ENCODE results near the gene SYT2.

DNA sequence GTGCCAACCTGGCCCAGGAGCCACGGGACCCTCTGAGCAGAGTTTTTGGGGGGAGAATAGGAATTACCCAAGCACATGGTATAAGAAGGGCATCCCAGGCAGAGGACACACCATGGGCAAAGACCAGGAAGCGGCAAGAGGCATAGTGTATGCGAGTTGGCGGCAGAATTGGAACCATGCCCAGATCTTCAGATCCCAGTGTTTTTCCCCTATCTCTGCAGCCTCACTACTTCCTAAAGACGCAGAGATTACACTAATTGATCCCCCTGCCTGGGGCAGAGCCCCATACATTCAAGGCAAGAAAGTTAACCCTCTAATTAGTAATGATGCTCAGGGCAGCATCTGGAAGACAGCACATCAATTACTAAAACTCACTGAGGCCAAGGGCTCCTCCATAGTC lies 48.2 kb downstream of the SYT2 start:
- TF ChIP-seq, protein P1, sequence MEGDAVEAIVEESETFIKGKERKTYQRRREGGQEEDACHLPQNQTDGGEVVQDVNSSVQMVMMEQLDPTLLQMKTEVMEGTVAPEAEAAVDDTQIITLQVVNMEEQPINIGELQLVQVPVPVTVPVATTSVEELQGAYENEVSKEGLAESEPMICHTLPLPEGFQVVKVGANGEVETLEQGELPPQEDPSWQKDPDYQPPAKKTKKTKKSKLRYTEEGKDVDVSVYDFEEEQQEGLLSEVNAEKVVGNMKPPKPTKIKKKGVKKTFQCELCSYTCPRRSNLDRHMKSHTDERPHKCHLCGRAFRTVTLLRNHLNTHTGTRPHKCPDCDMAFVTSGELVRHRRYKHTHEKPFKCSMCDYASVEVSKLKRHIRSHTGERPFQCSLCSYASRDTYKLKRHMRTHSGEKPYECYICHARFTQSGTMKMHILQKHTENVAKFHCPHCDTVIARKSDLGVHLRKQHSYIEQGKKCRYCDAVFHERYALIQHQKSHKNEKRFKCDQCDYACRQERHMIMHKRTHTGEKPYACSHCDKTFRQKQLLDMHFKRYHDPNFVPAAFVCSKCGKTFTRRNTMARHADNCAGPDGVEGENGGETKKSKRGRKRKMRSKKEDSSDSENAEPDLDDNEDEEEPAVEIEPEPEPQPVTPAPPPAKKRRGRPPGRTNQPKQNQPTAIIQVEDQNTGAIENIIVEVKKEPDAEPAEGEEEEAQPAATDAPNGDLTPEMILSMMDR (IDR thresholded peaks at IDR 0.05 in 2 of 3, conservative IDR thresholded peaks at IDR 0.05 in 1 of 3; ENCODE audit: borderline replicate concordance in 1 of 3, insufficient read depth in 1 of 3, low read depth in 2 of 3, low read length in 2 of 3) = no peak
- TF ChIP-seq ZNF274 (IDR thresholded peaks at IDR 0.05; ENCODE audit: low read depth, low read length) = no peak
- TF ChIP-seq EZH2 (IDR thresholded peaks at IDR 0.05) = no peak
- TF ChIP-seq ATF3 (IDR thresholded peaks at IDR 0.05) = no peak
- no peak for TF ChIP-seq CBX3 (IDR thresholded peaks at IDR 0.05; ENCODE audit: low read depth)
- no peak for TF ChIP-seq JUND (IDR thresholded peaks at IDR 0.05)
- no peak for TF ChIP-seq MAX (IDR thresholded peaks at IDR 0.05)
- no peak for TF ChIP-seq SIN3A (IDR thresholded peaks at IDR 0.05; ENCODE audit: low read depth)
- TF ChIP-seq POLR2A (IDR thresholded peaks at IDR 0.05; ENCODE audit: borderline replicate concordance, extremely low read depth, insufficient read depth, insufficient read length) = no peak
